Astrocyte of the cerebellum (primary cell): ENCODE measurements around the gene NARS2.
"Not testable (repeated sequence)": the region's sequence is repeated elsewhere in the genome, so short reads cannot be mapped to it uniquely, and the experiment has no call there.

Experiments used
- DNase-seq: peaks from one replicate; pipeline ENCODE4 v3.0.0-alpha.2; 2011; ENCODE audit warnings: low read depth
- H3K4me3 ChIP-seq: 2 replicates; pipeline ENCODE4 v1.5.1; 2011; ENCODE audit warnings: mild to moderate bottlenecking, low read depth, low read length, moderate library complexity
- in situ Hi-C: cut with HindIII; loops from 2 replicates; pipeline ENCODE4 v1.10.0; 2017; ENCODE audit warnings: low sequenced_read_pairs
- TF ChIP-seq, protein P1 (sequence below): IDR thresholded peaks from 2 replicates; pipeline ENCODE4 v1.5.1; 2012; ENCODE audit warnings: low read length, low read depth, moderate library complexity, mild to moderate bottlenecking; ENCODE audit errors: missing control alignments

NARS2 gene

DNA sequence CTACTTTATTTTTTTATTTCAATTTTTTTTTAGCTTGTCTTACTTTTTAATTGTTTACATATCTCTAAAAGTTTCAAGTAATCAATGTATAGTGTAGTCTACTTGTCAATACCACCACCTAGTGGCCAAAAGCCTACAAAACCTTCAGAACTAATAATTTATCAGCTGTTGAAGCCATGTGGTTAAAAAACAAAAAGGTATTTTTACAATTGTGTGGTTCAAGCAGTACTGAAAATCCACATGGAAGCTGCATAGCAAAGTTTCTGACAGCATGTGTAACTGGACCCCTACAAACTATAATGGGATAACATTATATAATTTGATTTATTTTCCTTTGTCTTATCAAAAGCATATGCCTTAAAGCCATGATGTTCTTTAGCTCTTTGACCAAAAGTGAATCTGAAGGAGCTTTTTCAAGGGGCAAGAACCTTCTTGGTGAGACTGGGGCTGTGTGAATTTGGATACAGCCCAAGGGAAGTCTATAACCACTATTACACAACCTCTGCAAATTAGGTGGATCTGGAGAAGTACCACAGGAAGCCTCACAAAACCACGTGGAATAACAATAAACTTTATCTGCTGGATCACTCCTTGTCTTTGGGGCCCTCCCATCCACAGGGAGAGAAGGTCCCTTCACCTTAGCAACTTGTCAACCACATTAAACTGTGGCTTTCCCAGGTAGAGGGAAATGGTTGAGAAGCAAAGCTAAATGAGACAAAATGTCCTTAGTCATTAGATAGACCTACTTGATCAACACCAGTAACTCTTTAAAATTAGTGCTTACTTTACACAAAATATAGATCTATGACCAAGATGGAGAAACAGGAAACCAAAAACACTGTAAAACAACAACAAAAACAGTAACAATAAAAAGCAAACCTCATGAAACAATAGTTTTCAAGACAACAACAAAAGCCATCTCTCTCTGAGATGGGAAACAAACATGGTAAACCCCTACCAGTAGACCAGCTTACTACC lies 9.9 kb downstream of the NARS2 start:
- in situ Hi-C loops = no loop called here
- TF ChIP-seq, protein P1, sequence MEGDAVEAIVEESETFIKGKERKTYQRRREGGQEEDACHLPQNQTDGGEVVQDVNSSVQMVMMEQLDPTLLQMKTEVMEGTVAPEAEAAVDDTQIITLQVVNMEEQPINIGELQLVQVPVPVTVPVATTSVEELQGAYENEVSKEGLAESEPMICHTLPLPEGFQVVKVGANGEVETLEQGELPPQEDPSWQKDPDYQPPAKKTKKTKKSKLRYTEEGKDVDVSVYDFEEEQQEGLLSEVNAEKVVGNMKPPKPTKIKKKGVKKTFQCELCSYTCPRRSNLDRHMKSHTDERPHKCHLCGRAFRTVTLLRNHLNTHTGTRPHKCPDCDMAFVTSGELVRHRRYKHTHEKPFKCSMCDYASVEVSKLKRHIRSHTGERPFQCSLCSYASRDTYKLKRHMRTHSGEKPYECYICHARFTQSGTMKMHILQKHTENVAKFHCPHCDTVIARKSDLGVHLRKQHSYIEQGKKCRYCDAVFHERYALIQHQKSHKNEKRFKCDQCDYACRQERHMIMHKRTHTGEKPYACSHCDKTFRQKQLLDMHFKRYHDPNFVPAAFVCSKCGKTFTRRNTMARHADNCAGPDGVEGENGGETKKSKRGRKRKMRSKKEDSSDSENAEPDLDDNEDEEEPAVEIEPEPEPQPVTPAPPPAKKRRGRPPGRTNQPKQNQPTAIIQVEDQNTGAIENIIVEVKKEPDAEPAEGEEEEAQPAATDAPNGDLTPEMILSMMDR = peak; percentile 46
- DNase-seq = peak; percentile 63
- H3K4me3 ChIP-seq = no peak overlapping the region

GRCh38 chr11:78564037-78564436 lies 10.6 kb downstream of the NARS2 start:
- H3K4me3 ChIP-seq, in situ Hi-C loops, DNase-seq: not testable (repeated sequence)

- DNase-seq, in situ Hi-C loops: not testable (repeated sequence)
These were observed 11.6 kb downstream of the NARS2 start for GRCh38 chr11:78563090-78563489.

GRCh38 chr11:78562398-78562797 lies 12.3 kb downstream of the NARS2 start:
- no peak overlapping the region for H3K4me3 ChIP-seq
- in situ Hi-C loops = no loop called here
- TF ChIP-seq, protein P1 = no peak
- DNase-seq = peak; percentile 48

More at GRCh38 chr11:78563090-78563489, 11.6 kb downstream of the NARS2 start:
- H3K4me3 ChIP-seq = not testable (repeated sequence)

DNA sequence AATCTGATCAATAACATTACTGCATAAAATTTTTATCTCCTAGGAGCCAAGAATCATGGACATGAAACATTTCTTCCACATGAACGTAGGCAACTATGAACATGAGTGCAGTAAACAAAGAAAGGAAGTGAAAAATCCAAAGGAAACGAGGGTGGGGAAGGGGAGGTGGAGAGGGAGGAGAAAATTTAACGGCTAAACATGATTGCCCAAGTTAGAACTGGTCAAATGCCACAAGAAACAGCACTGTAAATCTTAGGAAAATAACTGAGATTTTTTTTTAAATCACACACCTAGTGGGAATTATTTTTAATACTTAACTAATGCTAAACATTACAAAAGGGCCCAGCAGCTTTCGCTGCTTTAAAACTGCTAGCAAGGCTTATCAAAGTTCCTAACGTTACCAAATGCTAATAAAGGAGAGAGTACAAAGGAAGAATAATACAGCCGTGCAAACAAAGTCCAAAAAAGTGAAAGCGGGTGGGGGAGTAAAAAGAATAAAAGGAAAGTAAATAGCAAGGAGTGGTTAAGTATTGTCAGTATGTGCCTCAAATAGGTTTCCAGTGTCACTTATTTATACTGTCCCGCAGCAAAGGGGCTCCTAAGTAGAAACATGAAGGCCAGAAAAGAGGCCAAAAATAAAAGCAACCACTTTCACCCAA lies 13.7 kb downstream of the NARS2 start:
- H3K4me3 ChIP-seq = no peak overlapping the region
- in situ Hi-C loops = no loop called here
- TF ChIP-seq, protein P1 = no peak
- DNase-seq = no peak

GRCh38 chr11:78560153-78560552 lies 14.5 kb downstream of the NARS2 start:
- H3K4me3 ChIP-seq = no peak overlapping the region
- in situ Hi-C loops = no loop called here

GRCh38 chr11:78557236-78557635 lies 17.4 kb downstream of the NARS2 start:
- in situ Hi-C loops = no loop called here

More at GRCh38 chr11:78560153-78560552, 14.5 kb downstream of the NARS2 start:
- TF ChIP-seq, protein P1 = no peak
- DNase-seq = no peak

More at GRCh38 chr11:78557236-78557635, 17.4 kb downstream of the NARS2 start:
- no peak for DNase-seq
- TF ChIP-seq, protein P1 = no peak
- H3K4me3 ChIP-seq = no peak overlapping the region
